Central memory CD4-positive, alpha-beta T cell (primary cell): Measurements from ENCODE around the gene ZFP90.

Experiments used
- DNase-seq: peaks from one replicate; pipeline ENCODE4 v3.0.0; 2022

The ZFP90 gene

GRCh38 chr16:68590201-68590994, 51.3 kb downstream of the ZFP90 start:
- DNase-seq, result peak; percentile 19

GRCh38 chr16:68592466-68593337, 53.6 kb downstream of the ZFP90 start:
- DNase-seq, result peak; percentile 19

GRCh38 chr16:68596266-68596665, 57.2 kb downstream of the ZFP90 start:
- no peak for DNase-seq

- DNase-seq, result no peak
These were observed 60.5 kb downstream of the ZFP90 start for GRCh38 chr16:68599586-68599985.

- no peak for DNase-seq
These were observed 66.7 kb downstream of the ZFP90 start for GRCh38 chr16:68605746-68606145.

- DNase-seq, result no peak
These were observed 68.4 kb downstream of the ZFP90 start for GRCh38 chr16:68607443-68607842.

GRCh38 chr16:68608330-68608729, 69.2 kb downstream of the ZFP90 start:
- DNase-seq, result no peak

- DNase-seq, result no peak
These were observed 73.9 kb downstream of the ZFP90 start for GRCh38 chr16:68612996-68613395.

- no peak for DNase-seq
These were observed 78.6 kb downstream of the ZFP90 start for GRCh38 chr16:68617734-68618133.
